ENCODE measurements around the gene ZNF763.
"Not testable (repeated sequence)": the region's sequence is repeated elsewhere in the genome, so short reads cannot be mapped to it uniquely, and the experiment has no call there.

The ZNF763 gene

DNA sequence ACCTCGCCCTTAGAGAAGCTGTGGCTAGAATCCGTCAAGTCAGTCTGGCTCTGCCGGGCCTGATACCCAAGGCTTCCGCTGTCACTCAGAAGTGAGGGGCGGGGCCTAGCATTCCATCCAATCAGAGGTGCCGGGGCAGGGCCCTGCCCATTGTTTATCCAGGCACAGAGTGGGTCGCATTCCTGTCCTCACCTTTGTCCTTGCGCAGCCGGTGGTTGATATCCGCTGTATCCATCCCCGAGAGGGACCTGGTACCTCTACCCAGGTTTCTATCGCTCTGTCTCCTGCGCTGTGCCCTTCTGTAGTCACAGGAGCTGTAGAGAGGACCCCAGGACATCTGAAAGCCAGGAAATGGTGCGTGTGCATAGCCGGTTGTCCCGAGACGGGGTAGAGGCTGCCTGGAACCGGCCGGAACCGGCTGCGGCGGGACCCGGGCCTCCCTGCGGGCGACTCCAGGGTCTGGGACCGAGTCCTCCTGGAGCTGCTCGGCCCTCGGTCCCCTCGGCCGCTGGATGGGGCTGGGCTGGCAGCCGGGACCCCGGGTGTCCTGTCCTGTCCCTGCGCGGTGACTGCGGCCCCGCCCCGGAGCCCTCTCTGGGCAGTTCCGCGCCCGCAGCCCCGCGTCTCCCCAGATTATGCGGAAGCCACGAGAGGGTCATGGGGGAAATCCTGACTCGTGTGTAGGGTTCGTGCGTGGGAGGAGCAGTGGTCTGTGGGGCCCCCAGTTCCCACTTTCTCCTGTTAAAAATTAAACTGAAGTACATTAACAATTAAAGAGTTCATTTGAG, at the start of gene ZNF763:
ZNF763 (plus strand) TSS at position 183 of the 788 bp plus-strand sequence; CDS start at position 352, 169 bp downstream.
- Histone ChIP-seq H3K4me1 (ENCODE audit: control insufficient read depth, insufficient read depth, low read length) (peaks cover 11% of the 10 kb centered on the region), H3K9ac (ENCODE audit: low read length) (peak within 1 kb of the TSS; percentile 85), H3K4me3 (ENCODE audit: low read length) (peak within 1 kb of the TSS; percentile 92), H3K36me3 (ENCODE audit: control insufficient read depth, insufficient read depth, low read length, severe bottlenecking) (peaks cover 6% of the 10 kb centered on the region), H3K27me3 (replicated peaks; ENCODE audit: control insufficient read depth, insufficient read depth, low read length) (no peaks in the 10 kb centered on the region), H3K9me3 (ENCODE audit: control insufficient read depth, low read length) (no peaks in the 10 kb centered on the region)
- peak; percentile 95 for DNase-seq (ENCODE audit: low read depth)

DNA sequence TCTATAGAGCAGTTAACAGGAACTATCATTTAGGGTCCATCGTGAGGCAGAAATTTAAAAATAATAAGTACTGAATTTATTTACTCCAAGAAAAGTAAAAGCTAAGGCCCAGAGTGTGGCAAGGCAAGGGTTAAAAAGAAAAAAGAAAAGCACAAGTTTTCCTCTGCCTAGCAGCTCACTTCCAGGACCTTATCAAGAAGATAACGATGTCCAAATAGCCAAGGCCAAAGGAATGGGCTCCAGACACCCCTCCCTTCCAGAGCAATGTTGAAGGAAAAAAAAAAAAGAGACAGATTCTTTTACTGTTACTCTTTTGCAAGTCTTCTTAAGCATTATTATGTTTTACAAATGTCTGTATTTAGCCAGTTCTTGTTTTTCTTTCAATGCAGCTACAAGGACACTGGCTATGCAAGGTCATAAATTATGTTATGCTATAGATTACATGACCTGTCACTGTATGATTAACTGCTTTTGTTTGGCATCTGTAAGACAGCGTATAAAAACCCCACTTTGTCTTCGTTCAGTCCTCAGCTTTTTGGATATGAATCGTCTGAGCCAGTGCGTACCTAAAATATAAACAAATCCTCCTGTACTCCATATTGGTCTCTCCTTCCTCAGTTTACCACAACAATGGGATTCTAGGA, 42.9 kb upstream of the ZNF763 start:
- Histone ChIP-seq H3K27me3 (replicated peaks; ENCODE audit: control insufficient read depth, insufficient read depth, low read length) (no peaks in the 10 kb centered on the region), H3K36me3 (ENCODE audit: control insufficient read depth, insufficient read depth, low read length, severe bottlenecking) (no peaks in the 10 kb centered on the region), H3K4me1 (ENCODE audit: control insufficient read depth, insufficient read depth, low read length) (peaks cover 9% of the 10 kb centered on the region), H3K9ac (ENCODE audit: low read length) (no peak overlapping the region), H3K9me3 (ENCODE audit: control insufficient read depth, low read length) (no peaks in the 10 kb centered on the region), H3K4me3 (ENCODE audit: low read length) (no peak overlapping the region)
- DNase-seq (ENCODE audit: low read depth), result no peak

DNA sequence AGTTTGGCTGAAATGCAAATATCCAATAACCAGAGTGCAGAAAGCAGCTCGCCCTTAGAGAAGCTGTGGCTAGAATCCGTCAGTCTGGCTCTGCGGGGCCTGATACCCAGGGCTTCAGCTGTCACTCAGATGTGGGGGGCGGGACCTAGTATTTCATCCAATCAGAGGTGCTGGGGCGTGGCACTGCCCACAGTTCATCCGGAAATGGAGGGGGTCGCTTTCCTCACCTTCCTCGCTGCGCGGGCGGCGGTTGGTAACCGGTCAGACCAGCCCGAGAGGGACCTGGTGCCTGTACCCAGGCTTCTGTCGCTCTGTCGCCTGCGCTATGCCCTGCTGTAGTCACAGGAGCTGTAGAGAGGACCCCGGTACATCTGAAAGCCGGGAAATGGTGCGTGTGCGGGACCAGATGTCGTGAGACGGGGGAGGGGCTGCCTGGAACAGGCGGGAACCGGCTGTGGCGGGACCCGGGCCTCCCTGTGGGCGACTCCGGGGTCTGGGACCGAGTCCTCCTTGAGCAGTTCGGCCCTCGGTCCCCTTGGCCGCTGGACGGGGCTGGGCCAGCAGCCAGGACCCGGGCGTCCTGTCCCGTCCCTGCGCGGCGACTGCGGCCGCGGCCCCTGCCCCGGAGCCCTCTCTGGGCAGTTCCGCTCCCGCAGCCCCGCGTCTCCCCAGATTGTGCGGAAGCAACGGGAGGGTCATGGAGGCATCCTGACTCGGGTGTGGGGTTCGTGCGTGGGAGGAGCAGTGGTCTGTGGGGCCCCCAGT, 39.8 kb upstream of the ZNF763 start, which contains the start of gene ZNF700:
ZNF700 (plus strand) TSS at position 222 of the 765 bp plus-strand sequence; CDS start at position 326, 104 bp downstream.
- peak; percentile 97 for DNase-seq (ENCODE audit: low read depth)
- no peaks in the 10 kb centered on the region for H3K9me3 ChIP-seq (ENCODE audit: control insufficient read depth, low read length)
- H3K9ac ChIP-seq (ENCODE audit: low read length), result peak within 1 kb of the TSS; percentile 93
- H3K4me3 ChIP-seq (ENCODE audit: low read length), result peak within 1 kb of the TSS; percentile 98
- H3K27me3 ChIP-seq (replicated peaks; ENCODE audit: control insufficient read depth, insufficient read depth, low read length), result no peaks in the 10 kb centered on the region
- H3K4me1 ChIP-seq (ENCODE audit: control insufficient read depth, insufficient read depth, low read length), result peaks cover 9% of the 10 kb centered on the region
- no peaks in the 10 kb centered on the region for H3K36me3 ChIP-seq (ENCODE audit: control insufficient read depth, insufficient read depth, low read length, severe bottlenecking)

DNA sequence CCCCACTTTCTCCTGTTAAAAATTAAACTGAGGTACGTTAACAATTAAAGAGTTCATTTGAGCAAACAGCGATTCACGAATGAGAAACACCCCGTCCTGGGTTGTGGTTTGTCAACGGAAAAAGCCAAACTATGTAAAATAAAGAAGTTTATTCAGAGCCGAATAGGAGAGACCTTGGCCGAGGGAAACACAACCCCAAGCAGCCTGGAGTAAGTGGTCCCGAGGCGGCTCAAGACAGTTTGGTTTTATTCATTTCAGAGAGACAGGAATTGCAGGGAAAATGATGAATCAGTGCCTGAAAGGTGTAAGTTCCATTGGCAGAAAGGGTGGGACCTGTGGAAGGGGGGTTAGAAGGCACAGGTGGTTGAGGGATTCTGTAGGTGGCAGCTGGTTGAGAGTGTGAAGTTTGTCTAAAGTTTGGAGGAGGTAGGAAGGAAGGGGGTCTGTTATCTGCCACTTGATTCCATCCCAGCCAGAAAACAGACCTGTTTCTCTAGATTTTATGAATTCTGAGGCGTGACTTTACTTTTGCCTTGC, 39.1 kb upstream of the ZNF763 start:
- H3K27me3 ChIP-seq (replicated peaks; ENCODE audit: control insufficient read depth, insufficient read depth, low read length); H3K36me3 ChIP-seq (ENCODE audit: control insufficient read depth, insufficient read depth, low read length, severe bottlenecking); DNase-seq (ENCODE audit: low read depth); H3K9me3 ChIP-seq (ENCODE audit: control insufficient read depth, low read length); H3K4me1 ChIP-seq (ENCODE audit: control insufficient read depth, insufficient read depth, low read length): not testable (repeated sequence)
- H3K9ac ChIP-seq (ENCODE audit: low read length), result peak overlapping the region; percentile 93
- H3K4me3 ChIP-seq (ENCODE audit: low read length), result peak overlapping the region; percentile 98

- Histone ChIP-seq H3K36me3 (ENCODE audit: control insufficient read depth, insufficient read depth, low read length, severe bottlenecking) (no peaks in the 10 kb centered on the region), H3K9ac (ENCODE audit: low read length) (no peak overlapping the region), H3K4me1 (ENCODE audit: control insufficient read depth, insufficient read depth, low read length) (peaks cover 9% of the 10 kb centered on the region), H3K4me3 (ENCODE audit: low read length) (no peak overlapping the region), H3K9me3 (ENCODE audit: control insufficient read depth, low read length) (no peaks in the 10 kb centered on the region), H3K27me3 (replicated peaks; ENCODE audit: control insufficient read depth, insufficient read depth, low read length) (no peaks in the 10 kb centered on the region)
- DNase-seq (ENCODE audit: low read depth), result no peak
Measured at GRCh38 chr19:11927227-11927626, 37.6 kb upstream of the ZNF763 start.

GRCh38 chr19:11931051-11931450, 33.8 kb upstream of the ZNF763 start:
- no peaks in the 10 kb centered on the region for H3K36me3 ChIP-seq (ENCODE audit: control insufficient read depth, insufficient read depth, low read length, severe bottlenecking)
- no peaks in the 10 kb centered on the region for H3K27me3 ChIP-seq (replicated peaks; ENCODE audit: control insufficient read depth, insufficient read depth, low read length)
- H3K9me3 ChIP-seq (ENCODE audit: control insufficient read depth, low read length), result peaks cover 3% of the 10 kb centered on the region
- peak; percentile 27 for DNase-seq (ENCODE audit: low read depth)
- no peak overlapping the region for H3K4me3 ChIP-seq (ENCODE audit: low read length)
- H3K4me1 ChIP-seq (ENCODE audit: control insufficient read depth, insufficient read depth, low read length), result peaks cover 3% of the 10 kb centered on the region
- no peak overlapping the region for H3K9ac ChIP-seq (ENCODE audit: low read length)

GRCh38 chr19:11931513-11931912, 33.3 kb upstream of the ZNF763 start:
- no peak overlapping the region for H3K4me3 ChIP-seq (ENCODE audit: low read length)
- H3K27me3 ChIP-seq (replicated peaks; ENCODE audit: control insufficient read depth, insufficient read depth, low read length), result no peaks in the 10 kb centered on the region
- no peak for DNase-seq (ENCODE audit: low read depth)
- no peaks in the 10 kb centered on the region for H3K36me3 ChIP-seq (ENCODE audit: control insufficient read depth, insufficient read depth, low read length, severe bottlenecking)
- peaks cover 3% of the 10 kb centered on the region for H3K9me3 ChIP-seq (ENCODE audit: control insufficient read depth, low read length)
- no peak overlapping the region for H3K9ac ChIP-seq (ENCODE audit: low read length)
- no peaks in the 10 kb centered on the region for H3K4me1 ChIP-seq (ENCODE audit: control insufficient read depth, insufficient read depth, low read length)

- H3K9ac ChIP-seq (ENCODE audit: low read length); DNase-seq (ENCODE audit: low read depth); H3K4me1 ChIP-seq (ENCODE audit: control insufficient read depth, insufficient read depth, low read length); H3K4me3 ChIP-seq (ENCODE audit: low read length); H3K27me3 ChIP-seq (replicated peaks; ENCODE audit: control insufficient read depth, insufficient read depth, low read length); H3K36me3 ChIP-seq (ENCODE audit: control insufficient read depth, insufficient read depth, low read length, severe bottlenecking); H3K9me3 ChIP-seq (ENCODE audit: control insufficient read depth, low read length): not testable (repeated sequence)
Measured at GRCh38 chr19:11935829-11936228, 29.0 kb upstream of the ZNF763 start.

DNA sequence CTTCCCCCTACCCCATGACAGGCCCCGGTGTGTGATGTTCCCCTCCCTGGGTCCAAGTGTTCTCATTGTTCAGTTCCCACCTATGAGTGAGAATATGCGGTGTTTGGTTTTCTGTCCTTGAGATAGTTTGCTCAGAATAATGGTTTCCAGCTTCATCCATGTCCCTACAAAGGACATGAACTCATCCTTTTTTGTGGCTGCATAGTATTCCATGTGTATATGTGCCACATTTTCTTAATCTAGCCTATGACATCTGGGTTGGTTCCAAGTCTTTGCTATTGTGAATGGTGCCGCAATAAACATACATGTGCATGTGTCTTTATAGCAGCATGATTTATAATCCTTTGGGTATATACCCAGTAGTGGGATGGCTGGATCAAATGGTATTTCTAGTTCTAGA, 26.5 kb upstream of the ZNF763 start:
- H3K9ac ChIP-seq (ENCODE audit: low read length); H3K4me1 ChIP-seq (ENCODE audit: control insufficient read depth, insufficient read depth, low read length); H3K27me3 ChIP-seq (replicated peaks; ENCODE audit: control insufficient read depth, insufficient read depth, low read length); DNase-seq (ENCODE audit: low read depth); H3K4me3 ChIP-seq (ENCODE audit: low read length): not testable (repeated sequence)
- Histone ChIP-seq H3K36me3 (ENCODE audit: control insufficient read depth, insufficient read depth, low read length, severe bottlenecking) (peaks cover 11% of the 10 kb centered on the region), H3K9me3 (ENCODE audit: control insufficient read depth, low read length) (peaks cover 20% of the 10 kb centered on the region)

DNA sequence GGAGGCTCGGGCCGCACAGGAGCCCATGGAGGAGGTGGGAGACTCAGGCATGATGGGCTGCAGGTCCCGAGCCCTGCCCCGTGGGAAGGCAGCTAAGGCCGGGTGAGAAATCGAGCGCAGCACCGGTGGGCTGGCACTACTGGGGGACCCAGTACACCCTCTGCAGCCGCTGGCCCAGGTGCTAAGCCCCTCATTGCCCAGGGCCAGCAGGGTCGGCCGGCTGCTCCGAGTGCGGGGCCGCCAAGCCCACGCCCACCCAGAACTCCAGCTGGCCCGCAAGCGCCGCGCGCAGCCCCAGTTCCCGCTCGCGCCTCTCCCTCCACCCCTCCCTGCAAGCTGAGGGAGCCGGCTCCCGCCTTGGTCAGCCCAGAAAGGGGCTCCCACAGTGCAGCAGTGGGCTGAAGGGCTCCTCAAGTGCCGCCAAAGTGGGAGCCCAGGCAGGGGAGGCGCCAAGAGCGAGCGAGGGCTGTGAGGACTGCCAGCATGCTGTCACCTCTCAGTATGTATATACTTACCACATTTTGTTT, 23.4 kb upstream of the ZNF763 start:
- not testable (repeated sequence) for DNase-seq (ENCODE audit: low read depth); H3K9ac ChIP-seq (ENCODE audit: low read length); H3K4me1 ChIP-seq (ENCODE audit: control insufficient read depth, insufficient read depth, low read length); H3K27me3 ChIP-seq (replicated peaks; ENCODE audit: control insufficient read depth, insufficient read depth, low read length); H3K4me3 ChIP-seq (ENCODE audit: low read length)
- Histone ChIP-seq H3K36me3 (ENCODE audit: control insufficient read depth, insufficient read depth, low read length, severe bottlenecking) (peaks cover 39% of the 10 kb centered on the region), H3K9me3 (ENCODE audit: control insufficient read depth, low read length) (peaks cover 47% of the 10 kb centered on the region)
